ENCODE results near the gene TCERG1L.

GRCh38 chr10:131260031-131260430 is 51.5 kb downstream of the TCERG1L start:
- TF ChIP-seq CREB1 (IDR thresholded peaks at IDR 0.05; ENCODE audit: low read depth) (no peak), RAD21 (IDR thresholded peaks at IDR 0.05; ENCODE audit: low read depth) (no peak), EP300 (IDR thresholded peaks at IDR 0.05; ENCODE audit: borderline replicate concordance) (no peak), CEBPB (IDR thresholded peaks at IDR 0.05) (no peak), MAX (IDR thresholded peaks at IDR 0.05) (no peak), REST (IDR thresholded peaks at IDR 0.05; ENCODE audit: low read depth) (no peak), YY1 (IDR thresholded peaks at IDR 0.05; ENCODE audit: low read depth) (no peak), NFIC (IDR thresholded peaks at IDR 0.05) (no peak), TAF1 (IDR thresholded peaks at IDR 0.05; ENCODE audit: low read depth) (no peak), ZBTB7A (IDR thresholded peaks at IDR 0.05; ENCODE audit: low read depth) (no peak)
